ENCODE results near the gene SPTBN1. TPM values are rescaled to one million over a fixed set of nuclear protein-coding genes. Genes with fewer than 3 reads are reported as not detected.

Gene SPTBN1
- total and polyA plus RNA-seq, 2 of the 4 experiments (the other 2 are of a cell fraction), result 49.1 to 241 TPM

DNA sequence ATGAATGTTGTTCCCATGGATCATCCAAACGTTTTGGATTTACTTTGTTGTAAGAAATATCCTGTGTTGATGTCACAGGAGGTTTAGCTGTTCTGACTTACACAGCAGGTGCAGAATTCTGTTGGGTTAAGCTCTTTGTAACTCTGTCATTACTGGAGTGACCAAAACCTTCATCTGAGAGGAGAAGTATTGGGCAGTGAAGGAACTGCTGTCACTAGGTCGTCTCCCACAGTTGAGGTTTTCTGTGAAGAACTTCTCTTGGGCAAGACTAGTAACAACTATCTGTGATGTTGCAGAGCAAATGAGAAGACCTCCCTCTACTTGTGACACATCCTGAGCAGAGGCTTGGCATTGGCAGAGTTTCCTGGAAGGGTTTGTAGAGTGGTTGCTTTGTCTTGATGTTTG lies 2.9 kb downstream of the SPTBN1 start:
- ChIA-PET POLR2A (ENCODE audit: unreplicated experiment) (no interaction called here), CTCF (no interaction called here)
- no peak overlapping the region for H3K18ac ChIP-seq (ENCODE audit: low read depth, low read length)
- H3K14ac ChIP-seq (replicated peaks; ENCODE audit: low read depth, low read length), result peak overlapping the region; percentile 3; the same call in 1 of the 2 replicates
- peaks cover 15% of the 10 kb centered on the region for H3K9me1 ChIP-seq (ENCODE audit: insufficient read depth, low read length)
- no peak overlapping the region for H4K5ac ChIP-seq (ENCODE audit: low read depth, low read length)
- no peak overlapping the region for H4K91ac ChIP-seq (ENCODE audit: insufficient read depth, low read depth, low read length)
- H3K23ac ChIP-seq (ENCODE audit: low read depth, low read length), result peak overlapping the region; percentile 14; the same call in 1 of the 2 replicates
- H3K36me3 ChIP-seq (ENCODE audit: control insufficient read depth, insufficient read depth, low read length), result no peaks in the 10 kb centered on the region
- no peak overlapping the region for H3K4me3 ChIP-seq (ENCODE audit: insufficient read depth, low read depth, low read length)
- intact Hi-C loops (cut with micrococcal nuclease), result loop anchor here (5.0 kb wide), 5 partner anchors 63 to 297 kb away; a partner anchor contains a TSS
- no peak overlapping the region for H4K8ac ChIP-seq (ENCODE audit: low read depth in 2 of 2, low read length in 2 of 2)
- H4K20me1 ChIP-seq (ENCODE audit: insufficient read depth, low read length), result peaks cover 59% of the 10 kb centered on the region
- no peak overlapping the region for H2AK9ac ChIP-seq (replicated peaks; ENCODE audit: low read depth, low read length, poor library complexity)
- no peak overlapping the region for H2AK5ac ChIP-seq (ENCODE audit: low read depth, low read length)
- no peak overlapping the region for H2AFZ ChIP-seq (replicated peaks; ENCODE audit: low read length, poor library complexity)
- no peak for ATAC-seq (ENCODE audit: low read depth)
- no peak for TF ChIP-seq POLR2A (IDR thresholded peaks at IDR 0.05; ENCODE audit: low read depth, low read length)
- TF ChIP-seq FOS (IDR thresholded peaks at IDR 0.05; ENCODE audit: low read depth, low read length), result no peak
- TF ChIP-seq CEBPB (IDR thresholded peaks at IDR 0.05; ENCODE audit: low read depth, low read length), result peak; percentile 74
- no peak overlapping the region for H3K4ac ChIP-seq (ENCODE audit: low read depth, low read length)
- peak overlapping the region; percentile 83 for H3K4me2 ChIP-seq (ENCODE audit: low read depth, low read length)
- peaks cover 7% of the 10 kb centered on the region; the same call in 1 of the 2 replicates for H3K4me1 ChIP-seq (ENCODE audit: control insufficient read depth, insufficient read depth, low read length)
- WGBS, 2 experiments (ENCODE audit: extremely low coverage in 2 of 2, insufficient read length in 1 of 2), result 20% methylated on average over 1 of the region's 2 CpGs; no CpG with 5 or more reads in 1 of the 2 experiments
- no peak overlapping the region for H2BK20ac ChIP-seq (ENCODE audit: low read depth, low read length)
- H3K9ac ChIP-seq (ENCODE audit: low read depth, low read length), result no peak overlapping the region
- dilution Hi-C loops (cut with HindIII; ENCODE audit: low sequenced_read_pairs, unreplicated experiment), result no loop called here
- peaks cover 16 to 66% of the 10 kb centered on the region in 2 experiments; a peak in 3 of 4 replicates for H3K79me1 ChIP-seq (ENCODE audit: low read depth in 1 of 2, low read length in 2 of 2)
- peak; percentile 65 for DNase-seq
- no peak overlapping the region for H3K56ac ChIP-seq (ENCODE audit: extremely low read depth, insufficient read depth, low read length)
- H3K9me3 ChIP-seq (ENCODE audit: control insufficient read depth, insufficient read depth, low read length), result no peaks in the 10 kb centered on the region
- H2BK5ac ChIP-seq (ENCODE audit: low read depth, low read length, poor library complexity, severe bottlenecking), result no peak overlapping the region
- H2BK15ac ChIP-seq (ENCODE audit: low read depth, low read length), result no peak overlapping the region
- no TSS peak for BruUV-seq (replicated peaks)
- H3K27ac ChIP-seq (ENCODE audit: insufficient read depth, low read length), result no peak overlapping the region
- no peaks in the 10 kb centered on the region for H3K27me3 ChIP-seq (ENCODE audit: control insufficient read depth, insufficient read depth, low read length)
- in situ Hi-C loops (cut with MboI; ENCODE audit: low sequenced_read_pairs), result no loop called here
- H2BK120ac ChIP-seq (ENCODE audit: low read depth, low read length), result no peak overlapping the region

Measured in IMR-90 (cell line).